Measurements from ENCODE around the gene MAP2K7.
"Not testable (repeated sequence)": the region's sequence is repeated elsewhere in the genome, so short reads cannot be mapped to it uniquely, and the experiment has no call there.

Gene MAP2K7

GRCh38 chr19:7887408-7888144 lies 16.1 kb upstream of the MAP2K7 start:
- Histone ChIP-seq H3K4me2 (ENCODE audit: low read depth, low read length, poor library complexity, severe bottlenecking) (no peak overlapping the region), H3K9me2 (replicated peaks; ENCODE audit: low read depth, low read length) (no peaks in the 10 kb centered on the region), H2AFZ (ENCODE audit: low read length) (no peak overlapping the region), H4K20me1 (ENCODE audit: insufficient read depth, low read length, poor library complexity, severe bottlenecking) (no peaks in the 10 kb centered on the region), H3F3A (ENCODE audit: low read depth) (no peaks in the 10 kb centered on the region), H3K4me1 (ENCODE audit: insufficient read depth, low read length, poor library complexity, severe bottlenecking) (peaks cover 4% of the 10 kb centered on the region), H3K79me2 (ENCODE audit: insufficient read depth, low read length) (no peaks in the 10 kb centered on the region), H3K9ac (ENCODE audit: low read depth, low read length, poor library complexity, severe bottlenecking) (no peak overlapping the region), H3K27me3 (ENCODE audit: insufficient read depth, low read length, poor library complexity, severe bottlenecking) (no peaks in the 10 kb centered on the region), H3K9me3 (ENCODE audit: insufficient read depth, low read depth, low read length) (no peaks in the 10 kb centered on the region), H3K36me3 (ENCODE audit: insufficient read depth, low read length) (no peaks in the 10 kb centered on the region), H3K4me3 (ENCODE audit: low read length, poor library complexity, severe bottlenecking) (no peak overlapping the region)
- TF ChIP-seq CTCF (conservative IDR thresholded peaks at IDR 0.05; ENCODE audit: low read length) = no peak
- no peak for TF ChIP-seq EZH2phosphoT487 (IDR thresholded peaks at IDR 0.05; ENCODE audit: borderline replicate concordance)

DNA sequence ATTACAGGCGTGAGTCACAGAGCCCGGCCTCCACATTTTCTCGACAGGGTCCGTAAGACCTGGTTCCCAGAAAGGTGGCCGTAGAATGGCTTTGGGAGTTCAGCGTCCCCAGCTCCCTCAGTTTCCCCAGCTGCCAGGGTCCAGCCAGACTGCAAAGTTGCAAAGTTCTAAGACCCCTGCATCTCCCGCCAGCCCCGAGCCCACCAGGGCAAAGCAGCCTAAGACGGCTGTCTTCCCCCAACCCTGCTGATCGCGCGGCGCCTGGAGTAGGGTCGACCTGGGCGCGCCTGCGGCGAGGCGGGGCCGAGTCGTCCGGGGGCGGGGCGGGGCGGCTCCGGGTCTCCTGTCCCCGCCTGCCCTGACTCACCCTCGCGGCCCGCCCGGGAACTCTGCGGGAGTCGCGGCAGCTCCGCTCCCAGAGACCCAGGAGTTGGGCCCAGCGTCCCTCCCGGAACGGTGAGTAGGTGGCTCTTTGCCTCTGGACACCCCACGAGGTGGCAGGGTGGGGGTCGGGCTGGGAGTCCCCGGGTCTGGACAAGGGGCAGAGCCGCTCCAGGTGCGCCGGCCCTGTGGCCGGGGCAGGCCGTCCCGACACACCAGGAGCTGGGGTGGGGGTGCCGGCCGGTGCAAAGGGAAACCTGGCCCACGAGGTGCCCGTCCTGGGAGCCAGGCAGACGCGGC lies 15.4 kb upstream of the MAP2K7 start, which contains the start of gene LRRC8E:
Gene LRRC8E, plus strand, starts transcription at position 366 of the 681 bp plus-strand sequence. CDS start 7,094 bp downstream, outside the sequence.
- Histone ChIP-seq H4K20me1 (ENCODE audit: insufficient read depth, low read length, poor library complexity, severe bottlenecking) (no peaks in the 10 kb centered on the region), H3K4me1 (ENCODE audit: insufficient read depth, low read length, poor library complexity, severe bottlenecking) (peaks cover 4% of the 10 kb centered on the region), H3K79me2 (ENCODE audit: insufficient read depth, low read length) (no peaks in the 10 kb centered on the region), H3K9me3 (ENCODE audit: insufficient read depth, low read depth, low read length) (no peaks in the 10 kb centered on the region), H3K9me2 (replicated peaks; ENCODE audit: low read depth, low read length) (no peaks in the 10 kb centered on the region), H3K4me2 (ENCODE audit: low read depth, low read length, poor library complexity, severe bottlenecking) (no peak within 1 kb of the TSS), H3K27me3 (ENCODE audit: insufficient read depth, low read length, poor library complexity, severe bottlenecking) (no peaks in the 10 kb centered on the region), H3K36me3 (ENCODE audit: insufficient read depth, low read length) (no peaks in the 10 kb centered on the region), H3K4me3 (ENCODE audit: low read length, poor library complexity, severe bottlenecking) (no peak within 1 kb of the TSS), H3F3A (ENCODE audit: low read depth) (no peaks in the 10 kb centered on the region), H3K9ac (ENCODE audit: low read depth, low read length, poor library complexity, severe bottlenecking) (no peak within 1 kb of the TSS), H2AFZ (ENCODE audit: low read length) (no peak within 1 kb of the TSS)
- no peak for TF ChIP-seq CTCF (conservative IDR thresholded peaks at IDR 0.05; ENCODE audit: low read length)
- TF ChIP-seq EZH2phosphoT487 (IDR thresholded peaks at IDR 0.05; ENCODE audit: borderline replicate concordance) = no peak

GRCh38 chr19:7888826-7889217 lies 14.9 kb upstream of the MAP2K7 start:
- Histone ChIP-seq H3K9ac (ENCODE audit: low read depth, low read length, poor library complexity, severe bottlenecking) (no peak overlapping the region), H4K20me1 (ENCODE audit: insufficient read depth, low read length, poor library complexity, severe bottlenecking) (no peaks in the 10 kb centered on the region), H3K9me2 (replicated peaks; ENCODE audit: low read depth, low read length) (no peaks in the 10 kb centered on the region), H3K9me3 (ENCODE audit: insufficient read depth, low read depth, low read length) (no peaks in the 10 kb centered on the region), H3K4me3 (ENCODE audit: low read length, poor library complexity, severe bottlenecking) (no peak overlapping the region), H3K4me1 (ENCODE audit: insufficient read depth, low read length, poor library complexity, severe bottlenecking) (peaks cover 4% of the 10 kb centered on the region), H3F3A (ENCODE audit: low read depth) (no peaks in the 10 kb centered on the region), H2AFZ (ENCODE audit: low read length) (no peak overlapping the region), H3K79me2 (ENCODE audit: insufficient read depth, low read length) (no peaks in the 10 kb centered on the region), H3K36me3 (ENCODE audit: insufficient read depth, low read length) (no peaks in the 10 kb centered on the region), H3K27me3 (ENCODE audit: insufficient read depth, low read length, poor library complexity, severe bottlenecking) (no peaks in the 10 kb centered on the region), H3K4me2 (ENCODE audit: low read depth, low read length, poor library complexity, severe bottlenecking) (no peak overlapping the region)
- no peak for TF ChIP-seq CTCF (conservative IDR thresholded peaks at IDR 0.05; ENCODE audit: low read length)

DNA sequence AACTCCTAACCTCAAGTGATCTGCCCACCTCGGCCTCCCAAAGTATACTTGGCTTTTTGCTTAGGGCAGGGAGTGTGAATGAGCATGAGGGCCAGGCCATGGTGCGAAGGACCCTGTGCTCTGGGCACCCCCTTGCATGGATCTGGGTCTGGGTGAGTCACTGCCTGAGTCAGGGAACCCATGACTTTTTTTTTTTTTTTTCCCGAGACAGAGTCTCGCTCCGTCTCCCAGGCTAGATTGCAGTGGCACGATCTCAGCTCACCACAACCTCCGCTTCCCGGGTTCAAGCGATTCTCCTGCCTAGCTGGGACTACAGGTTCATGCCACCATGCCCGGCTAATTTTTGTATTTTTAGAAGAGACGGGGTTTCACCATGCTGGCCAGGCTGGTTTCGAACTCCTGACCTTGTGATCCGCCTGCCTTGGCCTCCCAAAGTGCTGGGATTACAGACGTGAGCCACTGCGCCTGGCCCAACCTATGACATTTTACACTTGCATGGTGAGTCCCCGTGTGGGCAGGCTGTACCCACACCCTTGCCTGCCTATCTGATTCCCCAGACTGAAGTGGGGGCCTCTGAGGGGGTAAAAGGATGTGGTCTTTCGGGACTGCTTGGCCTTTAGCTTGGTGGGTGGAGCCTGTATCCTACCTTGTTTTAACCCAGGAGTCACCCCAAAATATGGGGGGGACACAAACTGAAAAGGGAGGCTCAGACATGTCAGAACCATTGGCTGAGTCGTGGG lies 10.1 kb upstream of the MAP2K7 start:
- H3K4me3 ChIP-seq (ENCODE audit: low read length, poor library complexity, severe bottlenecking); H3K36me3 ChIP-seq (ENCODE audit: insufficient read depth, low read length); H4K20me1 ChIP-seq (ENCODE audit: insufficient read depth, low read length, poor library complexity, severe bottlenecking); H3K27me3 ChIP-seq (ENCODE audit: insufficient read depth, low read length, poor library complexity, severe bottlenecking); H3K4me1 ChIP-seq (ENCODE audit: insufficient read depth, low read length, poor library complexity, severe bottlenecking); H3K79me2 ChIP-seq (ENCODE audit: insufficient read depth, low read length); H3K9me2 ChIP-seq (replicated peaks; ENCODE audit: low read depth, low read length); H3K9ac ChIP-seq (ENCODE audit: low read depth, low read length, poor library complexity, severe bottlenecking); H2AFZ ChIP-seq (ENCODE audit: low read length); H3K9me3 ChIP-seq (ENCODE audit: insufficient read depth, low read depth, low read length); H3K4me2 ChIP-seq (ENCODE audit: low read depth, low read length, poor library complexity, severe bottlenecking); H3F3A ChIP-seq (ENCODE audit: low read depth): not testable (repeated sequence)

Data from Loucy (cell line).